GM19463 (cell line): ENCODE data around the gene TRIM6.
"Not testable (repeated sequence)": the region's sequence is repeated elsewhere in the genome, so short reads cannot be mapped to it uniquely, and the experiment has no call there.

Source experiments
- ATAC-seq: cut with Tn5 transposase; IDR thresholded peaks from one replicate; pipeline ENCODE4 v1.9.1; 2021; ENCODE audit warnings: mild to moderate bottlenecking, moderate library complexity; ENCODE audit not compliant: unreplicated experiment

Gene TRIM6

GRCh38 chr11:5602791-5603190 is 6.4 kb downstream of the TRIM6 start:
- not testable (repeated sequence) for ATAC-seq

- ATAC-seq = no peak
Observed at GRCh38 chr11:5603326-5603725, 6.9 kb downstream of the TRIM6 start.

GRCh38 chr11:5604896-5605295 is 8.5 kb downstream of the TRIM6 start:
- ATAC-seq = no peak

GRCh38 chr11:5605849-5606248 is 9.4 kb downstream of the TRIM6 start:
- no peak for ATAC-seq

GRCh38 chr11:5608808-5609207 is 12.4 kb downstream of the TRIM6 start:
- no peak for ATAC-seq

GRCh38 chr11:5610446-5610845 is 14.0 kb downstream of the TRIM6 start:
- no peak for ATAC-seq

- ATAC-seq = no peak
Observed at GRCh38 chr11:5611627-5612026, 15.2 kb downstream of the TRIM6 start.

- no peak for ATAC-seq
Observed at GRCh38 chr11:5618807-5619206, 22.4 kb downstream of the TRIM6 start.

GRCh38 chr11:5620651-5621521 is 24.4 kb downstream of the TRIM6 start:
- no peak for ATAC-seq

- ATAC-seq = no peak
Observed at GRCh38 chr11:5621580-5621979, 25.1 kb downstream of the TRIM6 start.

GRCh38 chr11:5622802-5623201 is 26.4 kb downstream of the TRIM6 start:
- ATAC-seq = no peak

- peak; percentile 93 for ATAC-seq
Observed at GRCh38 chr11:5624489-5625279, 28.2 kb downstream of the TRIM6 start, which contains the start of gene TRIM34. TRIM34 (plus strand) TSS chr11:5625001; CDS start chr11:5632332, 7,331 bp downstream.

- ATAC-seq = no peak
Observed at GRCh38 chr11:5625281-5625680, 28.8 kb downstream of the TRIM6 start.

GRCh38 chr11:5626196-5626595 is 29.8 kb downstream of the TRIM6 start:
- no peak for ATAC-seq

GRCh38 chr11:5631417-5631816 is 35.0 kb downstream of the TRIM6 start:
- ATAC-seq = peak; percentile 18

- ATAC-seq = peak; percentile 94
Observed at GRCh38 chr11:5631969-5632635, 35.7 kb downstream of the TRIM6 start.

- no peak for ATAC-seq
Observed at GRCh38 chr11:5639953-5640352, 43.5 kb downstream of the TRIM6 start.

GRCh38 chr11:5643585-5643984 is 47.1 kb downstream of the TRIM6 start:
- no peak for ATAC-seq

- ATAC-seq = no peak
Observed at GRCh38 chr11:5646139-5646538, 49.7 kb downstream of the TRIM6 start.

GRCh38 chr11:5655474-5655873 is 59.0 kb downstream of the TRIM6 start:
- no peak for ATAC-seq

GRCh38 chr11:5656956-5657355 is 60.5 kb downstream of the TRIM6 start:
- not testable (repeated sequence) for ATAC-seq
